Right forelimb (tissue), 1 donor: ENCODE results near the gene DNAJB12.
A peak's percentile ranks its signal among the peaks of the same experiment; 100 is the strongest.
"Not testable (repeated sequence)": the region's sequence is repeated elsewhere in the genome, so short reads cannot be mapped to it uniquely, and the experiment has no call there.

Experiments
- DNase-seq: peaks from one replicate; pipeline ENCODE4 v3.0.0-alpha.2; 2018

DNAJB12 gene

GRCh38 chr10:72315054-72315453, 39.7 kb downstream of the DNAJB12 start:
- no peak for DNase-seq

- DNase-seq, result no peak
These were observed 40.5 kb downstream of the DNAJB12 start for GRCh38 chr10:72314263-72314662.

- no peak for DNase-seq
These were observed 41.8 kb downstream of the DNAJB12 start for GRCh38 chr10:72312865-72313391.

- DNase-seq, result no peak
These were observed 43.1 kb downstream of the DNAJB12 start for GRCh38 chr10:72311667-72312066.

GRCh38 chr10:72310636-72311035, 44.1 kb downstream of the DNAJB12 start:
- DNase-seq, result no peak

GRCh38 chr10:72310241-72310633, 44.5 kb downstream of the DNAJB12 start:
- DNase-seq, result no peak

- DNase-seq, result peak; percentile 74
These were observed 45.2 kb downstream of the DNAJB12 start for GRCh38 chr10:72309290-72310240.

GRCh38 chr10:72308320-72308987, 46.3 kb downstream of the DNAJB12 start:
- no peak for DNase-seq

GRCh38 chr10:72307711-72308110, 47.0 kb downstream of the DNAJB12 start:
- not testable (repeated sequence) for DNase-seq

- no peak for DNase-seq
These were observed 48.4 kb downstream of the DNAJB12 start for GRCh38 chr10:72306215-72306760.

GRCh38 chr10:72303424-72304128, 51.1 kb downstream of the DNAJB12 start:
- DNase-seq, result no peak

- DNase-seq, result no peak
These were observed 55.9 kb downstream of the DNAJB12 start for GRCh38 chr10:72298592-72299519.

GRCh38 chr10:72297805-72298591, 56.7 kb downstream of the DNAJB12 start:
- peak; percentile 95 for DNase-seq

- peak; percentile 77 for DNase-seq
These were observed 57.4 kb downstream of the DNAJB12 start for GRCh38 chr10:72297281-72297804.

- DNase-seq, result not testable (repeated sequence)
These were observed 57.9 kb downstream of the DNAJB12 start for GRCh38 chr10:72296829-72297280.

- no peak for DNase-seq
These were observed 59.3 kb downstream of the DNAJB12 start for GRCh38 chr10:72295330-72295910.

GRCh38 chr10:72292223-72292691, 62.5 kb downstream of the DNAJB12 start:
- no peak for DNase-seq

- DNase-seq, result no peak
These were observed 63.6 kb downstream of the DNAJB12 start for GRCh38 chr10:72291019-72291532.

GRCh38 chr10:72285972-72286521, 68.7 kb downstream of the DNAJB12 start:
- DNase-seq, result no peak
